Upper lobe of left lung (tissue), 6 donors: ENCODE results near the gene TMPRSS11D. TPM values are rescaled to one million over a fixed set of nuclear protein-coding genes. Genes with fewer than 3 reads are reported as not detected.

Source experiments
- ATAC-seq, 2 donors: fragments of 200-7000 bp; cut with Tn5 transposase; one replicate each; pipeline ENCODE4 v1.9.1; 2022; ENCODE audit warnings: mild to moderate bottlenecking in 2 of 2, moderate library complexity in 2 of 2; ENCODE audit not compliant: low FRiP score in 2 of 2
- DNase-seq, 2 donors: peaks; one replicate each; pipeline ENCODE4 v3.0.0-alpha.2; 2019 to 2020
- H3K27ac ChIP-seq, 4 donors: fragments of 200-600 bp; sonication (generic); one replicate each; pipeline ENCODE4 v1.5.1; 2016 to 2019
- H3K27me3 ChIP-seq, 4 donors: fragments of 200-600 bp; sonication (generic); one replicate each; pipeline ENCODE4 v1.5.1; 2017 to 2019
- H3K36me3 ChIP-seq, 4 donors: fragments of 200-600 bp; sonication (generic); one replicate each; pipeline ENCODE4 v1.5.1; 2016 to 2019
- H3K4me1 ChIP-seq, 4 donors: fragments of 200-600 bp; sonication (generic); one replicate each; pipeline ENCODE4 v1.5.1; 2018 to 2019
- H3K4me3 ChIP-seq, 4 donors: fragments of 200-600 bp; sonication (generic); one replicate each; pipeline ENCODE4 v1.5.1; 2017 to 2019; ENCODE audit warnings: mild to moderate bottlenecking in 2 of 4, moderate library complexity in 1 of 4
- H3K9me3 ChIP-seq, 4 donors: fragments of 200-600 bp; sonication (generic); one replicate each; pipeline ENCODE4 v1.5.1; 2018 to 2019
- EP300 ChIP-seq, 4 donors: sonication (generic); formaldehyde crosslinking; IDR thresholded peaks; one replicate each; pipeline ENCODE4 v1.5.1; 2017; ENCODE audit warnings: antibody characterized with exemption in 4 of 4, control low read depth in 2 of 4
- POLR2A ChIP-seq, 4 donors: fragments of 450-650 bp; IDR thresholded peaks; one replicate each; pipeline ENCODE4 v1.5.1; 2016 to 2017; ENCODE audit warnings: antibody characterized with exemption in 4 of 4, mild to moderate bottlenecking in 2 of 4
- POLR2AphosphoS5 ChIP-seq, 2 donors: sonication (generic); formaldehyde crosslinking; IDR thresholded peaks; one replicate each; pipeline ENCODE4 v1.5.1; 2017; ENCODE audit warnings: antibody characterized with exemption in 2 of 2
- WGBS, 2 donors: methylation state at CpG; one replicate each; pipeline ENCODE4 v1.1.5; 2017 to 2018; 5-methylcytosine and 5-hydroxymethylcytosine counted together
- total RNA-seq, 6 donors: library from RNA; depleted of rRNA in 4 of 6; stranded (reverse); fragments of >200 nt in 4 of 6; gene quantifications; one replicate each; pipeline versions ENCODE4 v1.1.0 to v1.2.1, GENCODE V29; 2016 to 2021
- TF ChIP-seq, protein P1 (sequence below), 6 experiments: fragments of 450-650 bp in 4 of 6; fragments of 200-600 bp in 2 of 6; sonication (generic) in 2 of 6; IDR thresholded peaks; one replicate each; pipeline ENCODE4 v1.5.1; 2016 to 2019; ENCODE audit warnings: antibody characterized with exemption in 6 of 6
- donor health status: DM: no; HTN: no; CAD: no; lungs with moderate emphysema.
- donor health status: DM: no; HTN: yes; CAD: no; lungs with severe emphysema.

Gene TMPRSS11D
- total RNA-seq, 6 donors from 2014 or later, result 1.0 to 1.6 TPM; not detected in 4

DNA sequence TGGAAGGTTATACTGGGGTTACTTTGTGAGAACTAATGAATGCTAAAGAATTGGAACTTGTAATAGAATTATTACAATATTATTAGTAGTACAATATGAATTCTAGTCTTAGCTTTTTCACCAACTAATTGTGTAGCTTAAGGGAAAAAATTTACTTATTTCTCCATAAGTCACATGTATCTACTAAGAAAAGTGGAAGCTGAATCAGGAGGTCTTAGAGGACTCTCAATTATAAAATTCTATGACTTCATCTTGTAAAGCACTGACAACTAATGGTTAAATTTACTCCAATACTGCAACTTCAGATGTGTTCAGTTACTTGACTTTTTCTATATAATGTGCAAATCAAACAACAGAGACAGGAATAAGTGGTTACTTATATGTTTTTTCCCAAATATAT lies 899 bp upstream of the TMPRSS11D start:
- no peaks in the 10 kb centered on the region for H3K9me3 ChIP-seq
- no peaks in the 10 kb centered on the region for H3K36me3 ChIP-seq
- H3K27ac ChIP-seq, result no peak overlapping the region
- no peaks in the 10 kb centered on the region for H3K27me3 ChIP-seq
- TF ChIP-seq POLR2AphosphoS5 (IDR thresholded peaks at IDR 0.05) (no peak), EP300 (IDR thresholded peaks at IDR 0.05) (no peak), POLR2A (IDR thresholded peaks at IDR 0.05) (no peak)
- TF ChIP-seq, protein P1, sequence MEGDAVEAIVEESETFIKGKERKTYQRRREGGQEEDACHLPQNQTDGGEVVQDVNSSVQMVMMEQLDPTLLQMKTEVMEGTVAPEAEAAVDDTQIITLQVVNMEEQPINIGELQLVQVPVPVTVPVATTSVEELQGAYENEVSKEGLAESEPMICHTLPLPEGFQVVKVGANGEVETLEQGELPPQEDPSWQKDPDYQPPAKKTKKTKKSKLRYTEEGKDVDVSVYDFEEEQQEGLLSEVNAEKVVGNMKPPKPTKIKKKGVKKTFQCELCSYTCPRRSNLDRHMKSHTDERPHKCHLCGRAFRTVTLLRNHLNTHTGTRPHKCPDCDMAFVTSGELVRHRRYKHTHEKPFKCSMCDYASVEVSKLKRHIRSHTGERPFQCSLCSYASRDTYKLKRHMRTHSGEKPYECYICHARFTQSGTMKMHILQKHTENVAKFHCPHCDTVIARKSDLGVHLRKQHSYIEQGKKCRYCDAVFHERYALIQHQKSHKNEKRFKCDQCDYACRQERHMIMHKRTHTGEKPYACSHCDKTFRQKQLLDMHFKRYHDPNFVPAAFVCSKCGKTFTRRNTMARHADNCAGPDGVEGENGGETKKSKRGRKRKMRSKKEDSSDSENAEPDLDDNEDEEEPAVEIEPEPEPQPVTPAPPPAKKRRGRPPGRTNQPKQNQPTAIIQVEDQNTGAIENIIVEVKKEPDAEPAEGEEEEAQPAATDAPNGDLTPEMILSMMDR (IDR thresholded peaks at IDR 0.05), result no peak
- DNase-seq (no peak), ATAC-seq (no peak)
- no peak overlapping the region for H3K4me3 ChIP-seq
- H3K4me1 ChIP-seq, result no peaks in the 10 kb centered on the region

DNA sequence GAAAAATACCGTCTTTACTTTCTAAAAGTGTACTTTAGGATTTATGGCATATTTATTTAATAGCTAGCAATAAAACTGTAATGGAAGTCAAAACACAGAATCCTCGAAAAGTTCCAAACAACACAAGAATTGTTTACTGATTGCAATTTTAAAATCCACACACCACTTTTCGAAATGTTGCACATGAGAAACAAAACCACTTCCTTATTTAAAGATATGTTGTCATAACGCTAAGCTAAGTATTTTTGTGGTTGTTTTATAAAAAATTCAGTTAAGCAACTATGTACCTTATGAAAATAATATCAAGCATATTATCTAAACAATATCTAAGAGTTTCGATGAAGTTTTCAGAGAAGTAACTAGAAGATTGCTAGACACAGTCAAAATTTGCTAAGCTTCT lies 344 bp downstream of the TMPRSS11D start:
- no peak for ATAC-seq
- 56 to 63% methylated on average over 5 of the region's 5 CpGs for WGBS, 2 donors
- H3K9me3 ChIP-seq, result no peaks in the 10 kb centered on the region

DNA sequence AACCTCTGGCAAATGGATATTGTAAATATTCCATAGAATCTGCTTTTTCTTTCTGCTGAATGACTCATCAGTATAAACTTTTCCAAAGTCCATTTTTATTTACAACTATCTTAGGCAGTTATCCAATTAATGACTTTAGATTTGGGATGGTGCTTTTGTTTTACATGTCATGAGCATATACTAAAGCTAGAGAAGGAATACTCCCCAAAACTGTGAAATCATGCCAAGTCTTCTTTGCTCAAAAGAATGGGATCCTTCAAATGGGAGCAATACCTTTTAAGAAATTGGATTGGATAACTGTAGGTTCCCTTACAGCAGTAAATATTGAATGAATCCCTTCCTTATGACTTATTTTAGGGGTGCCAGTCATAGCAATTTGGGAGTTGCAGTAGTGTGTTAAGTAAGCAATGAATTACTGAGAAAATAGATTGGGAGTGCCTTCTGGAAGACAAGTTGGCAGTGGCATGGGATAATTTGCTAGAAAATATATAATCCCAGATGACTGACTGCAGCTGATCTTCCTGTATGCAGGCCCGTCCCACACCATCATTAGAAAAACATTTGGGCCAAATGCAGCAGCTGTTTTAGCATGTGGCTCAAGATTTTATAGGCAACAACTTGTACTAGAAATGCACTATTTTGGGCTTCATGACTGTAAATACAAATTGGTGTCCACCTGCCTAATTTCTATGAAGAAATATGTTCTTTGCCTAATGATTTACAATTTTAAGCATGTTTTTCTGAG lies 2.8 kb downstream of the TMPRSS11D start:
- Histone ChIP-seq H3K27ac (no peak overlapping the region), H3K36me3 (no peaks in the 10 kb centered on the region), H3K4me3 (no peak overlapping the region), H3K4me1 (no peaks in the 10 kb centered on the region), H3K9me3 (no peaks in the 10 kb centered on the region), H3K27me3 (no peaks in the 10 kb centered on the region)
- DNase-seq, result no peak
- TF ChIP-seq EP300 (IDR thresholded peaks at IDR 0.05) (no peak), POLR2AphosphoS5 (IDR thresholded peaks at IDR 0.05) (no peak), POLR2A (IDR thresholded peaks at IDR 0.05) (no peak)
- TF ChIP-seq, protein P1 (IDR thresholded peaks at IDR 0.05), result no peak
- no peak for ATAC-seq
- 79 to 95% methylated on average over 1 of the region's 1 CpG for WGBS, 2 donors

More for the DNA sequence above, 344 bp downstream of the TMPRSS11D start:
- Histone ChIP-seq H3K36me3 (no peaks in the 10 kb centered on the region), H3K4me3 (no peak overlapping the region), H3K4me1 (no peaks in the 10 kb centered on the region), H3K27ac (no peak overlapping the region), H3K27me3 (no peaks in the 10 kb centered on the region)
- DNase-seq, result no peak
- TF ChIP-seq POLR2A (IDR thresholded peaks at IDR 0.05), result no peak
- no peak for TF ChIP-seq POLR2AphosphoS5 (IDR thresholded peaks at IDR 0.05)
- TF ChIP-seq, protein P1 (IDR thresholded peaks at IDR 0.05), result no peak
- no peak for TF ChIP-seq EP300 (IDR thresholded peaks at IDR 0.05)

DNA sequence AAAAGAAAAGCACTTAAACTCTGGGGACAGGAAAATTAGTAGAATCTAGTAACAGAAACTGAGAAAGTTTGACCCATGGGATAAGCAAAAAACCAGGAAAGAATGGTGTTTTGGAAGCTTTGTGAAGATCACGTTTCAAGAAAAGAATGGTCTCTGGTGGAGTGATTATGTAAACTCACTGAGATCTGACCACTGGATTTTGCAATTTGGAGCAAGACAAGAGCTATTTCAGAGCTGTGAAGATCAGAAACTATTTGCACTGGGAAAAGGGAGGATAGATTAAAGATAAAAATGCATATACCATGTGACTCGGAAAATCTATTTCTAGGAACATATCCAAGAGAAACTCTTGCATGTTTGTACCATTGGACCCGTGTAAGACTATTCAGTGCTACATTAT lies 4.3 kb downstream of the TMPRSS11D start:
- H3K27ac ChIP-seq, result no peak overlapping the region
- no peaks in the 10 kb centered on the region for H3K36me3 ChIP-seq
- no peaks in the 10 kb centered on the region for H3K9me3 ChIP-seq
- WGBS, 2 donors, result 74 to 83% methylated on average over 3 of the region's 3 CpGs
- no peak for TF ChIP-seq POLR2AphosphoS5 (IDR thresholded peaks at IDR 0.05)
- TF ChIP-seq, protein P1 (IDR thresholded peaks at IDR 0.05), result no peak
- no peak for TF ChIP-seq EP300 (IDR thresholded peaks at IDR 0.05)
- no peak for TF ChIP-seq POLR2A (IDR thresholded peaks at IDR 0.05)
- H3K4me3 ChIP-seq, result no peak overlapping the region
- H3K4me1 ChIP-seq, result no peaks in the 10 kb centered on the region
- ATAC-seq (no peak), DNase-seq (no peak)
- no peaks in the 10 kb centered on the region for H3K27me3 ChIP-seq

DNA sequence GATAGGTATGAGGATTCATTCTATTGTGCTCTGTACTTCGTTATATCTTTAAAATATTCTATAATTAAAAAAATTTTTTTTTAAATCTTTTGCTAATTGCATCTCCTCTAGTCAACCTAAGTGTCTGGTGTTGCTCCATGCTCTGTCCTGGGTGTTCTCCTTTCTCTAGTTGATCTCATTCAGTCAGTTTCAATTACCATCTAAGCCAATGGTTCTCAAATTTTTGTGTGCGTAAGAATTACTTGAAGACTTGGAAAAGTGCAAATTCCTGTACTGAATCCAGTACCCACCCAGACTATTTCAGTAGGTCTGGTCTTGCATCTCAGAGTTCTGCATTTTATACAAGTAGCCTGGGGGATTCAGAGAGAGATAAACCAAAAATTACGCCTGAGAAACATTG lies 6.7 kb downstream of the TMPRSS11D start:
- Histone ChIP-seq H3K27ac (no peak overlapping the region), H3K36me3 (no peaks in the 10 kb centered on the region), H3K4me3 (no peak overlapping the region), H3K9me3 (no peaks in the 10 kb centered on the region), H3K4me1 (no peaks in the 10 kb centered on the region), H3K27me3 (no peaks in the 10 kb centered on the region)
- 92 to 94% methylated on average over 3 of the region's 3 CpGs for WGBS, 2 donors
- DNase-seq (no peak), ATAC-seq (no peak)
- TF ChIP-seq POLR2A (IDR thresholded peaks at IDR 0.05) (no peak), POLR2AphosphoS5 (IDR thresholded peaks at IDR 0.05) (no peak)
- TF ChIP-seq, protein P1 (IDR thresholded peaks at IDR 0.05), result no peak
